Keratinocyte (primary cell): ENCODE data around the gene BICD2. TPM values are rescaled to one million over a fixed set of nuclear protein-coding genes. Genes with fewer than 3 reads are reported as not detected.
"Not testable (repeated sequence)": the region's sequence is repeated elsewhere in the genome, so short reads cannot be mapped to it uniquely, and the experiment has no call there.

Experiments
- DNase-seq: peaks from one replicate; pipeline ENCODE4 v3.0.0-alpha.2; 2011; ENCODE audit warnings: low read depth, missing footprints, low spot score
- FAIRE-seq: peaks from 2 replicates; lab custom pipeline; 2011; peaks lifted over from hg19 to GRCh38; lab: Jason Lieb, UNC
- H2AFZ ChIP-seq: 2 replicates; pipeline ENCODE4 v1.6.0; 2012; ENCODE audit warnings: low read length, control low read depth, inconsistent platforms; ENCODE audit not compliant: control insufficient read depth
- H3K27ac ChIP-seq: 2 replicates; pipeline ENCODE4 v1.5.1; 2011; ENCODE audit warnings: low read length; ENCODE audit not compliant: control insufficient read depth, insufficient read depth
- H3K27me3 ChIP-seq: 3 replicates; pipeline ENCODE4 v1.6.0; 2011; ENCODE audit warnings: low read length; ENCODE audit not compliant: control insufficient read depth, insufficient read depth; ENCODE audit errors: extremely low read depth
- H3K36me3 ChIP-seq, 2 experiments: 2 replicates in 1 of 2; 3 replicates in 1 of 2; pipeline ENCODE4 v1.5.1; 2011; ENCODE audit warnings: low read length in 2 of 2, mild to moderate bottlenecking in 1 of 2; ENCODE audit not compliant: control insufficient read depth in 2 of 2, insufficient read depth in 2 of 2; ENCODE audit errors: extremely low read depth in 1 of 2
- H3K4me1 ChIP-seq: 3 replicates; pipeline ENCODE4 v1.5.1; 2011; ENCODE audit warnings: low read length; ENCODE audit not compliant: control insufficient read depth, insufficient read depth; ENCODE audit errors: extremely low read depth
- H3K4me2 ChIP-seq: 3 replicates; pipeline ENCODE4 v1.6.0; 2011; ENCODE audit warnings: low read depth, low read length; ENCODE audit not compliant: control insufficient read depth, insufficient read depth; ENCODE audit errors: extremely low read depth
- H3K4me3 ChIP-seq, 3 experiments: fragments of 200-600 bp in 1 of 3; sonication (generic) in 1 of 3; 2 replicates in 2 of 3; 3 replicates in 1 of 3; pipeline ENCODE4 v1.5.1; 2011 to 2016; ENCODE audit warnings: low read length in 3 of 3, mild to moderate bottlenecking in 3 of 3, control low read depth in 2 of 3, inconsistent platforms in 1 of 3, low read depth in 1 of 3, mixed read lengths in 1 of 3, mixed run types in 1 of 3, moderate library complexity in 1 of 3; ENCODE audit not compliant: control insufficient read depth in 2 of 3, insufficient read depth in 2 of 3; ENCODE audit errors: extremely low read depth in 1 of 3
- H3K79me2 ChIP-seq: 2 replicates; pipeline ENCODE4 v1.6.0; 2012; ENCODE audit warnings: low read length; ENCODE audit not compliant: control insufficient read depth, insufficient read depth
- H3K9ac ChIP-seq: 3 replicates; pipeline ENCODE4 v1.6.0; 2011; ENCODE audit warnings: low read length; ENCODE audit not compliant: control insufficient read depth, insufficient read depth; ENCODE audit errors: extremely low read depth
- H3K9me1 ChIP-seq: 3 replicates; pipeline ENCODE4 v1.6.0; 2011; ENCODE audit warnings: low read length; ENCODE audit not compliant: control insufficient read depth, insufficient read depth; ENCODE audit errors: extremely low read depth
- H3K9me3 ChIP-seq: 2 replicates; pipeline ENCODE4 v1.5.1; 2012; ENCODE audit warnings: low read depth, low read length; ENCODE audit not compliant: control insufficient read depth
- H4K20me1 ChIP-seq: 3 replicates; pipeline ENCODE4 v1.6.0; 2011; ENCODE audit warnings: low read length; ENCODE audit not compliant: control insufficient read depth, insufficient read depth; ENCODE audit errors: extremely low read depth
- EZH2 ChIP-seq: IDR thresholded peaks from one replicate; pipeline ENCODE4 v1.6.1; 2012; ENCODE audit warnings: inconsistent platforms, mild to moderate bottlenecking, low read length, moderate library complexity
- dilution Hi-C: fragments of 300-500 bp; cut with MboI; formaldehyde crosslinking; loops from one replicate; pipeline ENCODE4 v1.7.0; 2020; ENCODE audit warnings: low sequenced_read_pairs; ENCODE audit not compliant: extremely low pct_ligation_motif_present
- polyA plus RNA-seq, 5 experiments: library from polyadenylated mRNA; depleted of rRNA in 3 of 5; stranded (reverse) in 3 of 5; stranded (forward) in 1 of 5; unstranded in 1 of 5; fragments of >200 nt; gene quantifications; 1 replicate in 1 of 5; 2 replicates in 3 of 5; 3 replicates in 1 of 5; pipeline versions ENCODE4 v1.2.1 to v1.2.3, GENCODE V29; 2011 to 2012; ENCODE audit warnings: missing spikeins in 2 of 5, low read depth in 1 of 5, low replicate concordance in 1 of 5
- TF ChIP-seq, protein P1 (sequence below), 3 experiments: IDR thresholded peaks in 1 of 3; conservative IDR thresholded peaks in 1 of 3; optimal IDR thresholded peaks in 1 of 3; 2 replicates in 2 of 3; 3 replicates in 1 of 3; pipeline versions ENCODE3 to v1.5.1; 2011; ENCODE audit warnings: low read length in 3 of 3, mild to moderate bottlenecking in 3 of 3, moderate library complexity in 2 of 3, control low read depth in 1 of 3, inconsistent platforms in 1 of 3; ENCODE audit not compliant: insufficient read depth in 2 of 3; ENCODE audit errors: extremely low read depth in 1 of 3

Gene BICD2
- polyA plus RNA-seq, 1 donor (not counting 4 experiments of a cell fraction or from before 2014, with no cell fraction given) = 41.9 TPM

- Histone ChIP-seq H3K9me3 (no peaks in the 10 kb centered on the region), H3K4me2 (peak overlapping the region; percentile 55), H3K9me1 (no peaks in the 10 kb centered on the region), H3K79me2 (no peaks in the 10 kb centered on the region), H3K36me3 (no peaks in the 10 kb centered on the region), H3K4me1 (peaks cover 50% of the 10 kb centered on the region), H3K4me3 (no peak overlapping the region), H3K9ac (peak overlapping the region; percentile 57), H3K27me3 (no peaks in the 10 kb centered on the region), H2AFZ (peak overlapping the region; percentile 64), H4K20me1 (no peaks in the 10 kb centered on the region), H3K27ac (peak overlapping the region; percentile 85)
- TF ChIP-seq EZH2 = no peak
- TF ChIP-seq, protein P1, sequence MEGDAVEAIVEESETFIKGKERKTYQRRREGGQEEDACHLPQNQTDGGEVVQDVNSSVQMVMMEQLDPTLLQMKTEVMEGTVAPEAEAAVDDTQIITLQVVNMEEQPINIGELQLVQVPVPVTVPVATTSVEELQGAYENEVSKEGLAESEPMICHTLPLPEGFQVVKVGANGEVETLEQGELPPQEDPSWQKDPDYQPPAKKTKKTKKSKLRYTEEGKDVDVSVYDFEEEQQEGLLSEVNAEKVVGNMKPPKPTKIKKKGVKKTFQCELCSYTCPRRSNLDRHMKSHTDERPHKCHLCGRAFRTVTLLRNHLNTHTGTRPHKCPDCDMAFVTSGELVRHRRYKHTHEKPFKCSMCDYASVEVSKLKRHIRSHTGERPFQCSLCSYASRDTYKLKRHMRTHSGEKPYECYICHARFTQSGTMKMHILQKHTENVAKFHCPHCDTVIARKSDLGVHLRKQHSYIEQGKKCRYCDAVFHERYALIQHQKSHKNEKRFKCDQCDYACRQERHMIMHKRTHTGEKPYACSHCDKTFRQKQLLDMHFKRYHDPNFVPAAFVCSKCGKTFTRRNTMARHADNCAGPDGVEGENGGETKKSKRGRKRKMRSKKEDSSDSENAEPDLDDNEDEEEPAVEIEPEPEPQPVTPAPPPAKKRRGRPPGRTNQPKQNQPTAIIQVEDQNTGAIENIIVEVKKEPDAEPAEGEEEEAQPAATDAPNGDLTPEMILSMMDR (optimal IDR thresholded peaks at IDR 0.05 in 1 of 3, IDR thresholded peaks at IDR 0.05 in 1 of 3, conservative IDR thresholded peaks at IDR 0.05 in 1 of 3; ENCODE audit: extremely low read depth in 1 of 3, insufficient read depth in 2 of 3, low read length in 3 of 3) = no peak
- FAIRE-seq = no peak
- dilution Hi-C loops = no loop called here
- no peak for DNase-seq
Measured at GRCh38 chr9:92769990-92770359, 5.3 kb upstream of the BICD2 start.

DNA sequence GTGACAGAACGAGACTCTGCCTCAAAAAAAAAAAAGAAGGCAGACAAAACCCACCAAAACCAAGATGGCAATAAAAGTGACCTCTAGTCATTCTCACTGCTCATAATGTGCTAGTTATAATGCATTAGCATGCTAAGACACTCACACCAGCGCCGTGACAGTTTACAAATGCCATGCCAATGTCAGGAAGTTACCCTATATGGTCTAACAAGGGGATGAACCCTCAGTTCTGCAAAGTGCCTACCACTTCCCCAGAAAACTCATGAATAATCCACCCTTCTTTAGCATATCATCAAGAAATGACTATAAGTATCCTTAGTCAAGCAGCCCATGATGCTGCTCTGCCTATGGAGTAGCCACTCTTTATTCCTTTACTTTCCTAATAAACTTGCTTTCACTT is 4.7 kb upstream of the BICD2 start:
- Histone ChIP-seq H3K27ac (peak overlapping the region; percentile 85), H2AFZ (peak overlapping the region; percentile 25)
- dilution Hi-C loops = no loop called here

GRCh38 chr9:92768816-92769215 is 4.2 kb upstream of the BICD2 start:
- H3K36me3 ChIP-seq, H3K27ac ChIP-seq, H4K20me1 ChIP-seq, DNase-seq, H3K9me3 ChIP-seq, H3K27me3 ChIP-seq, H3K9ac ChIP-seq, H3K4me3 ChIP-seq, H3K79me2 ChIP-seq, FAIRE-seq, H3K9me1 ChIP-seq, dilution Hi-C loops, H2AFZ ChIP-seq, H3K4me2 ChIP-seq: not testable (repeated sequence)
- peaks cover 39% of the 10 kb centered on the region for H3K4me1 ChIP-seq

More for the DNA sequence above, 4.7 kb upstream of the BICD2 start:
- Histone ChIP-seq H3K9me3 (no peaks in the 10 kb centered on the region), H3K4me3 (no peak overlapping the region), H3K4me1 (peaks cover 44% of the 10 kb centered on the region), H3K79me2 (peaks cover 3% of the 10 kb centered on the region), H3K9ac (no peak overlapping the region), H4K20me1 (no peaks in the 10 kb centered on the region), H3K27me3 (no peaks in the 10 kb centered on the region), H3K36me3 (no peaks in the 10 kb centered on the region), H3K4me2 (peak overlapping the region; percentile 55), H3K9me1 (no peaks in the 10 kb centered on the region)
- FAIRE-seq = no peak
- no peak for DNase-seq
- TF ChIP-seq, protein P1 (optimal IDR thresholded peaks at IDR 0.05 in 1 of 3, IDR thresholded peaks at IDR 0.05 in 1 of 3, conservative IDR thresholded peaks at IDR 0.05 in 1 of 3; ENCODE audit: extremely low read depth in 1 of 3, insufficient read depth in 2 of 3, low read length in 3 of 3) = no peak
- TF ChIP-seq EZH2 = no peak
